Measurements from ENCODE around the gene TRANK1.

GRCh38 chr3:36814776-36815175, 130.1 kb downstream of the TRANK1 start:
- TF ChIP-seq CTCF (IDR thresholded peaks at IDR 0.05; ENCODE audit: poor library complexity, severe bottlenecking) (no peak), EZH2 (IDR thresholded peaks at IDR 0.05; ENCODE audit: borderline replicate concordance, insufficient read depth, low read length, poor library complexity, severe bottlenecking) (no peak), REST (IDR thresholded peaks at IDR 0.05; ENCODE audit: borderline replicate concordance) (no peak), TAF1 (IDR thresholded peaks at IDR 0.05; ENCODE audit: low read depth) (no peak), RAD21 (conservative IDR thresholded peaks at IDR 0.05) (no peak), MXI1 (conservative IDR thresholded peaks at IDR 0.05; ENCODE audit: poor library complexity, severe bottlenecking) (no peak), POLR2AphosphoS5 (IDR thresholded peaks at IDR 0.05) (no peak)
